ENCODE measurements around the gene INTS14. TPM values are rescaled to one million over a fixed set of nuclear protein-coding genes. Genes with fewer than 3 reads are reported as not detected.

The INTS14 gene
- total and polyA plus RNA-seq, 4 donors = 14.8 to 38.2 (median 28.8) TPM

DNA sequence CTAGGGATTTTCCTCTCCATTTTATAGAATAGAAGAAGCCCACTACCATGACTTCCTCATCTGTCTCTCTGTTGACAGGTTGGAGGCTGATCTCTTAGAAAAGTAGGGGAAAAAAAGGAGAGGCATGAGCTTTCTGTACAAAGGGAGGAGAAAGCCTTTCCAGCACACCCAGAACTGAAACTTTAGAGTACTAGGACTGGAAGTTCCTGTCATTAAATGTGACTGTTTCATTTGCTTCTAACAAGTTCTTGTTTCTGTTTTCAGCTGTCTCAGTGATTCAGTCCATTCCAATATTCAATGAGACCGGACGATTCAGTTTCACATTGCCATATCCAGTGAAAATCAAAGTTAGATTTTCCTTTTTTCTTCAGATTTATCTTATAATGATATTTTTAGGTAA lies 39.0 kb downstream of the INTS14 start:
- H3K27me3 ChIP-seq (ENCODE audit: control insufficient read depth in 3 of 3, insufficient read depth in 3 of 3, low read length in 2 of 3) = no peaks in the 10 kb centered on the region
- no peak for ATAC-seq (ENCODE audit: insufficient read depth, low FRiP score)
- TF ChIP-seq, protein P1, sequence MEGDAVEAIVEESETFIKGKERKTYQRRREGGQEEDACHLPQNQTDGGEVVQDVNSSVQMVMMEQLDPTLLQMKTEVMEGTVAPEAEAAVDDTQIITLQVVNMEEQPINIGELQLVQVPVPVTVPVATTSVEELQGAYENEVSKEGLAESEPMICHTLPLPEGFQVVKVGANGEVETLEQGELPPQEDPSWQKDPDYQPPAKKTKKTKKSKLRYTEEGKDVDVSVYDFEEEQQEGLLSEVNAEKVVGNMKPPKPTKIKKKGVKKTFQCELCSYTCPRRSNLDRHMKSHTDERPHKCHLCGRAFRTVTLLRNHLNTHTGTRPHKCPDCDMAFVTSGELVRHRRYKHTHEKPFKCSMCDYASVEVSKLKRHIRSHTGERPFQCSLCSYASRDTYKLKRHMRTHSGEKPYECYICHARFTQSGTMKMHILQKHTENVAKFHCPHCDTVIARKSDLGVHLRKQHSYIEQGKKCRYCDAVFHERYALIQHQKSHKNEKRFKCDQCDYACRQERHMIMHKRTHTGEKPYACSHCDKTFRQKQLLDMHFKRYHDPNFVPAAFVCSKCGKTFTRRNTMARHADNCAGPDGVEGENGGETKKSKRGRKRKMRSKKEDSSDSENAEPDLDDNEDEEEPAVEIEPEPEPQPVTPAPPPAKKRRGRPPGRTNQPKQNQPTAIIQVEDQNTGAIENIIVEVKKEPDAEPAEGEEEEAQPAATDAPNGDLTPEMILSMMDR (IDR thresholded peaks at IDR 0.05; ENCODE audit: control extremely low read depth, extremely low read depth) = no peak
- H3K27ac ChIP-seq (ENCODE audit: low read depth in 1 of 2, low read length in 1 of 2) = no peak overlapping the region
- 89 to 93% methylated on average over 2 of the region's 2 CpGs for WGBS, 2 donors
- H3K9ac ChIP-seq (ENCODE audit: insufficient read depth in 1 of 2, low read length in 2 of 2) = no peak overlapping the region
- no peak for DNase-seq
- H3K9me3 ChIP-seq (ENCODE audit: control insufficient read depth in 4 of 4, insufficient read depth in 3 of 4, low read length in 3 of 4) = no peaks in the 10 kb centered on the region
- H3K36me3 ChIP-seq (ENCODE audit: control insufficient read depth in 4 of 4, insufficient read depth in 4 of 4, low read length in 4 of 4) = peaks cover 14 to 40% (median 25%) of the 10 kb centered on the region in 4 donors
- peaks cover 0 to 3% (median 0%) of the 10 kb centered on the region in 5 donors for H3K4me1 ChIP-seq (ENCODE audit: control insufficient read depth in 5 of 5, insufficient read depth in 5 of 5, low read length in 5 of 5)
- H3K4me3 ChIP-seq = no peak overlapping the region

GRCh38 chr15:65569728-65570127 lies 41.2 kb downstream of the INTS14 start:
- 82% methylated on average over 3 of the region's 3 CpGs for WGBS, 2 donors
- ATAC-seq (ENCODE audit: insufficient read depth, low FRiP score) (no peak), DNase-seq (peak in 2 of 3 donors; percentile 17 to 42)
- H3K36me3 ChIP-seq (ENCODE audit: control insufficient read depth in 4 of 4, insufficient read depth in 4 of 4, low read length in 4 of 4) = peaks cover 23 to 49% (median 36%) of the 10 kb centered on the region in 4 donors
- TF ChIP-seq, protein P1 (IDR thresholded peaks at IDR 0.05; ENCODE audit: control extremely low read depth, extremely low read depth) = no peak
- H3K9ac ChIP-seq (ENCODE audit: insufficient read depth in 1 of 2, low read length in 2 of 2) = no peak overlapping the region
- no peaks in the 10 kb centered on the region for H3K4me1 ChIP-seq (ENCODE audit: control insufficient read depth in 5 of 5, insufficient read depth in 5 of 5, low read length in 5 of 5)
- no peak overlapping the region for H3K27ac ChIP-seq (ENCODE audit: low read depth in 1 of 2, low read length in 1 of 2)
- no peaks in the 10 kb centered on the region for H3K27me3 ChIP-seq (ENCODE audit: control insufficient read depth in 3 of 3, insufficient read depth in 3 of 3, low read length in 2 of 3)
- no peak overlapping the region for H3K4me3 ChIP-seq
- no peaks in the 10 kb centered on the region for H3K9me3 ChIP-seq (ENCODE audit: control insufficient read depth in 4 of 4, insufficient read depth in 3 of 4, low read length in 3 of 4)

DNA sequence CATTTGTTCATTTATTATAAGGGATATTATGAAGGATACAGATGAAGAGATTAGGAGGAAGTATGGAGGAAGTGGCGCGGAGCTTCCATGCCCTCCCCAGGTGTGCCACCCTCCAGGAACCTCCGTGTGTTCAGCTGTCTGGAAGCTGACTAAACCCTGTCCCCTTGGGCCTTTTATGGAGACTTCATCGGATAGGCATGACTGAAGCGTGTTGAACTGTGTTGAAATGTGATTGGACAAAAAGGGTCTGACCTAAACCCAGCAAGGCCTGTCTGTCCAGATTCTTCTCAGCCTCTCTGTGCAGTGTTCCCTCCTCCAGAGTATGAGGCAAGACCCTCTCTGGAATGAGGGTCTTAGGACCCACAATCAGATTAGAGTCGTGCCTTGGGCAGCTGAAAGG lies 49.0 kb downstream of the INTS14 start:
- ATAC-seq (ENCODE audit: insufficient read depth, low FRiP score) (no peak), DNase-seq (no peak)
- peaks cover 19 to 58% (median 39%) of the 10 kb centered on the region in 4 donors for H3K36me3 ChIP-seq (ENCODE audit: control insufficient read depth in 4 of 4, insufficient read depth in 4 of 4, low read length in 4 of 4)
- no peak overlapping the region for H3K4me3 ChIP-seq
- H3K27ac ChIP-seq (ENCODE audit: low read depth in 1 of 2, low read length in 1 of 2) = no peak overlapping the region
- TF ChIP-seq, protein P1 (IDR thresholded peaks at IDR 0.05; ENCODE audit: control extremely low read depth, extremely low read depth) = no peak
- H3K27me3 ChIP-seq (ENCODE audit: control insufficient read depth in 3 of 3, insufficient read depth in 3 of 3, low read length in 2 of 3) = no peaks in the 10 kb centered on the region
- H3K9ac ChIP-seq (ENCODE audit: insufficient read depth in 1 of 2, low read length in 2 of 2) = no peak overlapping the region
- WGBS, 2 donors = 92 to 95% methylated on average over 6 of the region's 6 CpGs
- H3K4me1 ChIP-seq (ENCODE audit: control insufficient read depth in 5 of 5, insufficient read depth in 5 of 5, low read length in 5 of 5) = no peaks in the 10 kb centered on the region
- H3K9me3 ChIP-seq (ENCODE audit: control insufficient read depth in 4 of 4, insufficient read depth in 3 of 4, low read length in 3 of 4) = no peaks in the 10 kb centered on the region

DNA sequence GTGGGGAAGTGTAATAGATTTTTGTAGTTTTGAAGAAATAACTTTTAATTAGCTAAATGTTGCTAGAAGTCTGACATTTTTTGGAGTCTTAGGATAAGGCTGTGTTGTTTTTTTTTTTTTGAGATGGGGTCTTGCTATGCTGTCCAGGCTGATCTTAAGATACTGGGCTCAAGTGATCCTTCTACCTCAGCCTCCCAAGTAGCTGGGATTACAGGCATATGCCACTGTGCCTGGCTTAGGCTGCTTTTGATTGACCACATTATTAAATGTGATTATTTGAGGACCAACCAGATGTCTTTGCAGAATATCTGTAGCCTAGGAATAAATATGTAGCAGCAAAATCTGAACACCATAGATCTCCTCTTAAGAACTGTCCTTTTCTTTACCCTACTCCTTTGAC lies 51.0 kb downstream of the INTS14 start:
- TF ChIP-seq, protein P1 (IDR thresholded peaks at IDR 0.05; ENCODE audit: control extremely low read depth, extremely low read depth) = no peak
- Histone ChIP-seq H3K9me3 (ENCODE audit: control insufficient read depth in 4 of 4, insufficient read depth in 3 of 4, low read length in 3 of 4) (no peaks in the 10 kb centered on the region), H3K4me1 (ENCODE audit: control insufficient read depth in 5 of 5, insufficient read depth in 5 of 5, low read length in 5 of 5) (no peaks in the 10 kb centered on the region), H3K9ac (ENCODE audit: insufficient read depth in 1 of 2, low read length in 2 of 2) (no peak overlapping the region), H3K27ac (ENCODE audit: low read depth in 1 of 2, low read length in 1 of 2) (no peak overlapping the region), H3K27me3 (ENCODE audit: control insufficient read depth in 3 of 3, insufficient read depth in 3 of 3, low read length in 2 of 3) (no peaks in the 10 kb centered on the region), H3K4me3 (no peak overlapping the region), H3K36me3 (ENCODE audit: control insufficient read depth in 4 of 4, insufficient read depth in 4 of 4, low read length in 4 of 4) (peaks cover 19 to 58% (median 33%) of the 10 kb centered on the region in 4 donors)
- no peak for DNase-seq
- ATAC-seq (ENCODE audit: insufficient read depth, low FRiP score) = no peak

Measured in lung (tissue), 12 donors.